Stimulated activated CD8-positive, alpha-beta memory T cell treated with anti-CD3 and anti-CD28 coated beads, Interleukin-12 subunit alpha, Interleukin-12 subunit beta, amount 100 ng/mL, for 24 hours (primary cell): ENCODE measurements around the gene ADARB1.

Source experiments
- DNase-seq: peaks from one replicate; pipeline ENCODE4 v3.0.0-alpha.2; 2020; ENCODE audit errors: extremely low read depth

Gene ADARB1

GRCh38 chr21:45251635-45252447 is 177.5 kb downstream of the ADARB1 start:
- DNase-seq, result no peak

GRCh38 chr21:45252448-45252925 is 178.1 kb downstream of the ADARB1 start:
- no peak for DNase-seq

- DNase-seq, result no peak
These were observed 178.8 kb downstream of the ADARB1 start for GRCh38 chr21:45253180-45253579.

- DNase-seq, result no peak
These were observed 179.5 kb downstream of the ADARB1 start for GRCh38 chr21:45253633-45254459.

- DNase-seq, result no peak
These were observed 180.1 kb downstream of the ADARB1 start for GRCh38 chr21:45254460-45254930.

GRCh38 chr21:45255381-45256020 is 181.1 kb downstream of the ADARB1 start:
- no peak for DNase-seq

GRCh38 chr21:45256021-45256911 is 181.9 kb downstream of the ADARB1 start:
- no peak for DNase-seq

- DNase-seq, result no peak
These were observed 182.7 kb downstream of the ADARB1 start for GRCh38 chr21:45256912-45257672.

- no peak for DNase-seq
These were observed 183.4 kb downstream of the ADARB1 start for GRCh38 chr21:45257673-45258341.

- no peak for DNase-seq
These were observed 184.1 kb downstream of the ADARB1 start for GRCh38 chr21:45258466-45258865.

- no peak for DNase-seq
These were observed 184.9 kb downstream of the ADARB1 start for GRCh38 chr21:45259206-45259840.

- no peak for DNase-seq
These were observed 185.9 kb downstream of the ADARB1 start for GRCh38 chr21:45260191-45260825.

- DNase-seq, result no peak
These were observed 186.7 kb downstream of the ADARB1 start for GRCh38 chr21:45261093-45261492.

GRCh38 chr21:45262041-45262581 is 187.7 kb downstream of the ADARB1 start:
- DNase-seq, result no peak

- DNase-seq, result no peak
These were observed 188.2 kb downstream of the ADARB1 start for GRCh38 chr21:45262616-45263015.

- DNase-seq, result no peak
These were observed 189.2 kb downstream of the ADARB1 start for GRCh38 chr21:45263534-45263933.

- DNase-seq, result no peak
These were observed 189.9 kb downstream of the ADARB1 start for GRCh38 chr21:45264146-45264911.
